Activated naive CD8-positive, alpha-beta T cell treated with anti-CD3 and anti-CD28 coated beads, Interleukin-2, amount 50 U/mL, for 16 hours (primary cell): Measurements from ENCODE around the gene ASH1L.
"Not testable (repeated sequence)": the region's sequence is repeated elsewhere in the genome, so short reads cannot be mapped to it uniquely, and the experiment has no call there.

ENCODE experiments used
- DNase-seq: peaks from one replicate; pipeline ENCODE4 v3.0.0-alpha.2; 2020; ENCODE audit warnings: low read depth, low spot score

Gene ASH1L, protein sequence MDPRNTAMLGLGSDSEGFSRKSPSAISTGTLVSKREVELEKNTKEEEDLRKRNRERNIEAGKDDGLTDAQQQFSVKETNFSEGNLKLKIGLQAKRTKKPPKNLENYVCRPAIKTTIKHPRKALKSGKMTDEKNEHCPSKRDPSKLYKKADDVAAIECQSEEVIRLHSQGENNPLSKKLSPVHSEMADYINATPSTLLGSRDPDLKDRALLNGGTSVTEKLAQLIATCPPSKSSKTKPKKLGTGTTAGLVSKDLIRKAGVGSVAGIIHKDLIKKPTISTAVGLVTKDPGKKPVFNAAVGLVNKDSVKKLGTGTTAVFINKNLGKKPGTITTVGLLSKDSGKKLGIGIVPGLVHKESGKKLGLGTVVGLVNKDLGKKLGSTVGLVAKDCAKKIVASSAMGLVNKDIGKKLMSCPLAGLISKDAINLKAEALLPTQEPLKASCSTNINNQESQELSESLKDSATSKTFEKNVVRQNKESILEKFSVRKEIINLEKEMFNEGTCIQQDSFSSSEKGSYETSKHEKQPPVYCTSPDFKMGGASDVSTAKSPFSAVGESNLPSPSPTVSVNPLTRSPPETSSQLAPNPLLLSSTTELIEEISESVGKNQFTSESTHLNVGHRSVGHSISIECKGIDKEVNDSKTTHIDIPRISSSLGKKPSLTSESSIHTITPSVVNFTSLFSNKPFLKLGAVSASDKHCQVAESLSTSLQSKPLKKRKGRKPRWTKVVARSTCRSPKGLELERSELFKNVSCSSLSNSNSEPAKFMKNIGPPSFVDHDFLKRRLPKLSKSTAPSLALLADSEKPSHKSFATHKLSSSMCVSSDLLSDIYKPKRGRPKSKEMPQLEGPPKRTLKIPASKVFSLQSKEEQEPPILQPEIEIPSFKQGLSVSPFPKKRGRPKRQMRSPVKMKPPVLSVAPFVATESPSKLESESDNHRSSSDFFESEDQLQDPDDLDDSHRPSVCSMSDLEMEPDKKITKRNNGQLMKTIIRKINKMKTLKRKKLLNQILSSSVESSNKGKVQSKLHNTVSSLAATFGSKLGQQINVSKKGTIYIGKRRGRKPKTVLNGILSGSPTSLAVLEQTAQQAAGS (N-terminal part only)

DNA sequence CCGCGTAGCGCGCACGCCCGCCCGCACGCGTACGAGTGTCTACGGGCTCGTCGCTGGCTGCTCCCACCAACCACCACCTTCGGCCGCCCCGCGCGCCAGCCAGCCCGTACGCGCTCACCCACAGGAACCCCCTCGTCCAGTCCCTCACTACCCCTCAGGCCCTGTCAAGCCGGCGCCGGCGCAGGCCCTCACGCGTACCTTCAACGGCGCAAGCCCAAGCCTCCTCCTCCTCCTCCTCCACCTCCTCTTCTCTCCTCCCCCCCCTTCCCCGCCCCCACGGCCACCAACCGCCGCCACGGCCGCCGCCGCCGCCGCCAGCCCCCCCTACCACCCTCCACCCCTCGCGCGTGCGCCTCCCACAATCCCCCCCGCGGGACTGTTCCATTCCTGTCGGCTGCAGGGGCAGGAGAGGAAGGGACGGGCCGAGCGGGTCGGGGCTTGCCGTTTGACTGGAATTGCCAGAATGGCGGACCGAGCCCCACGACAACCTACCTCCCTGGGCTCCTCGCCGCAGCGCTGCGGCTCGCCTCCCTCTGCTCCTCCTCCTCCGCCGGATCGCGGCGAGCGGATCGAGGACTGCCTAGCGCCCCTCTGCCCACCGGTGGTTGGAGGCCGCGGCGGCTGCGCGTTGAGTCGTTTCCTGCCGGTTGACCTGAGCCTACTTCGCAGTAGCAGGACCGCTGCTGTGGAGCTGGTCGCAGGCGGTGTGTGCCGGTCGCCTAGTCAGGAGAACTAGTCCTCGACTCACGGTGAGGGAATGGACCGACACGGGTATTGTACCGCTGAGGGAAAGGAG, at the start of gene ASH1L:
Gene ASH1L, minus strand, starts transcription at position 223 of the 796 bp plus-strand sequence. CDS start 41,284 bp downstream, outside the sequence.
- peak; percentile 92 for DNase-seq

DNA sequence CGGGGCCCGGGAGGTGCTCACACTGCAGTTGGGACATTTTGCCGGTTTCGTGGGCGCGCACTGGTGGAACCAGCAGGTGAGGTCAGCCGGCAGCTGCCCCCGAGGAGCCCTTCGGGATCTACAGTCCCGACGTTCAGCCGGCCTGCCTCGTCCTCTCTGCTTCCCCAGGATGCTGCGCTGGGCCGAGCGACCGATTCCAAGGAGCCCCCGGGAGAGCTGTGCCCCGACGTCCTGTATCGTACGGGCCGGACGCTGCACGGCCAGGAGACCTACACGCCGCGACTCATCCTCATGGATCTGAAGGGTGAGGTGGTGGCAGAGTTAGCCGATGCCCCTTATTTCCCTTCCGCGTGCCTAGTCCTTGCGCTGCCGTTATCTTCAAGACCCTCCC, 47.6 kb upstream of the ASH1L start:
- DNase-seq = not testable (repeated sequence)

DNA sequence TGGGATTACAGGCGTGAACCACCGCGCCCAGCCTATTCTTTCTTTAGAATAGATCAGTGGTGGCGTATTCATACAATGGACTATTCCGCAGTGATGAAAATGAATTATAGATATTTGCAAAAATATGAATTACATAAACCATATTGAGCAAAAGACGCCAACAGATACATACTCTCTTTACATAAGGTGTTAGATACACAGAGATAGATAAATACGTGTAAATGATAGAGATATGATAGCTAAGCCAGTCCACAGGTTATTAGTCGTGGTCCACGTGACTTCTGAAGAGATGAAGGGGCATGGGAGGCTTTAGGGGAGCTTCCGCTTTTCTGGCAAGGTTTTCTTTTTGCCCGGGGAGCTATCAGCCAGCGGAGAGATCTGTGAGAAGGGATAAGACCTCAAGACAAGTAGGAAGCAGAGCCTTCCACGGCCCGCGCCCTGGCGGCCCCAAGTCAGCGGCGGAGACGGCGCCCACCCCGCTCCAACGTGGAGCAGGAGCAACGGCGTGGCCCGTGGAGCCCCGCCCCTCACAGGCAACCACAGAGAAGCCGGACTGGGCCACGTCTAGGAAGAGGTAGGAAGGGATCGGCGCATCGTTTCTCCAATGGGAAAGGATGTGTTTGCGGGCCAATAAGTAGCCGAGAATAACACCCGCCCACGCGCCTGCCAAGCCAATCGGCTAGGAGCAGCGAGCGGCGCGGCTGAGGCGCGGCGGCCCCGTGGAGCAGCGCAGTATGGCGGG, 47.1 kb upstream of the ASH1L start, which contains the start of gene MSTO1:
Gene MSTO1, plus strand, starts transcription at position 704 of the 742 bp plus-strand sequence. Its CDS starts 31 bp downstream, at position 735.
- DNase-seq = peak; percentile 97

DNA sequence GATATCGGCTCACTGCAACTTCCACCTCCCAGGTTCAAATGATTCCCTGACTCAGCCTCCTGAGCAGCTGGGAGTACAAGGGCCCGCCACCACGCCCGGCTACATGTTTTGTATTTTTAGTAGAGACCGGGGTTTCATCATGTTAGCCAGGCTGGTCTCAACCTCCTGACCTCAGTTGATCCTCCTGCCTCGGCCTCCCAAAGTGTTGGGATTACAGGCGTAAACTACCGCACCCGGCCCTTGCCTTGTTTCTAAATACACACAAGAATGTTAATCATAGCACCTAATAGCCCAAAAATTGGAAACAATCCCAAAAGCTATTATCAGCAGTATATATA, 46.3 kb upstream of the ASH1L start:
- no peak for DNase-seq

DNA sequence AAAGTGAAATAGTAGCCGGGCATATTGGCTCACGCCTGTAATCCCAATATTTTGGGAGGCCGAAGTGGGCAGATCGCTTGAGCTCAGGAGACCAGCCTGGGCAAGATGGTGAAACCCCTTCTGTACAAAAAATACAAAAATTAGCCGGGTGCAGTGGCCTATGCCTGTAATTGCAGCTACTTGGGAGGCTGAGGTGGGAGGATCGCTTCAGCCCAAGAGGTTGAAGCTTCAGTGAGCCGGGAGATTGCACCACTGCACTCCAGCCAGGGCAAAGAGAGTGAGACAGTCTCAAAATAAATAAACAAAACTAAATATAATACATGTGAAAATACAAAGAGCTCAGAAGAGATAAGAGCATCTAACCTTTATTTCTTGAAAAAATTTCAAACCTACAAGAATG, 45.1 kb upstream of the ASH1L start:
- DNase-seq = no peak

DNA sequence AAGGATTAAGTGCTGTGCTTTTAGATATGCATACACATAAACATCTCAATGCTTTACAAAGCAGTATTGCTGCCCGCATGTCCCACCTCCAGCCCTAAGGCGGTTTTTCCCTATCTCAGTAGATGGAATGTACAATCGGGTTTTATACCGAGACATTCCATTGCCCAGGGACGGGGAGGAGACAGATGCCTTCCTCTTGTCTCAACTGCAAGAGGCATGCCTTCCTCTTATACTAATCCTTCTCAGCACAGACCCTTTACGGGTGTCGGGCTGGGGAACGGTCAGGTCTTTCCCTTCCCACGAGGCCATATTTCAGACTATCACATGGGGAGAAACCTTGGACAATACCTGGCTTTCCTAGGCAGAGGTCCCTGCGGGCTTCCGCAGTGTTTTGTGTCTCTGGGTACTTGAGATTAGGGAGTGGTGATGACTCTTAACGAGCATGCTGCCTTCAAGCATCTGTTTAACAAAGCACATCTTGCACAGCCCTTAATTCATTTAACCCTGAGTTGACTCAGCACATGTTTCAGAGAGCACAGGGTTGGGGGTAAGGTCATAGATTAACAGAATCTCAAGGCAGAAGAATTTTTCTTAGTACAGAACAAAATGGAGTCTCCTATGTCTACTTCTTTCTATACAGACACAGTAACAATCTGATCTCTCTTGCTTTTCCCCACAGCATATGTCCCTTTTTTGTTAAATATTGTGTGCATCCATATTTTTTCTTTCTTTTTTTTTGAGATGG, 37.4 kb upstream of the ASH1L start:
- not testable (repeated sequence) for DNase-seq

DNA sequence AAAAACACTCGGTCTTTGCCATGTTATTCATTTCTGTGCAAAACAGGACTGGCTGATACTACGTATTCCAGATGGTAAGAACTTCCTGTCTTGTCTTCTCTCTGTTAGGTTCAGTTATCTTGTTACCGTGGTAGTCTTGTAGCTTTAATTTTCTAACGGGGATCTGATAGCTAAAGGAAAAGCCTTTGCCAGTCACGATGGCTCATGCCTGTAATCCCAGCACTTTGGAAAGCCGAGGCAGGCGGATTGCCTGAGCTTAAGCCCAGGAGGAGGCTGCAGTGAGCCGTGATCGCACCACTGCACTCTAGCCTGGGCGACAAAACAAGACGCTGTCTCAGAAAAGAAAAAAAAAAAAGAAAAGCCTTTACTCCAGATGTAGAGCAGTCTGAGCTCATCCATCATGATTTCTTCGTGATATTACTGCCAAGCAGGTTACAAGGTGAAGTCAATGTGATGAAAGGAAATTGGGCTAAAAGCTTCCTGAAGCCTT, 36.3 kb upstream of the ASH1L start:
- DNase-seq = no peak

DNA sequence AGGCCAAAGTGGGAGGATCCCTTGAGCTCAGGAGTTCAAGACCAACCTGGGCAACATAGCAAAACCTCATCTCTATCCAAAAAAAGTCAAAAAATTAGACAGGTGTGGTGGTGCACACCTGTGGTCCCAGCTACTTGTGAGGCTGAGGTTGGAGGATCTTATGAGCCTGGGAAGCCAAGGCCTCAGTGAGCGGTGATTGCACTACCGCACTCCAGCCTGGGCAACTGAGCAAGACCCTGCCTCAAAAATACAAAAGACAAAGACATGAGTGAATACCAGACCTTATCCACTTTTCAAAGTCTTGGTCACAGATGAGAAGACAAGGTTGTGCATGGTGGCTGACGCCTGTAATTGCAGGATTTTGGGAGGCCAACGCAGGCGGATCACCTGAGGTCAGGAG, 34.3 kb upstream of the ASH1L start:
- DNase-seq = no peak

DNA sequence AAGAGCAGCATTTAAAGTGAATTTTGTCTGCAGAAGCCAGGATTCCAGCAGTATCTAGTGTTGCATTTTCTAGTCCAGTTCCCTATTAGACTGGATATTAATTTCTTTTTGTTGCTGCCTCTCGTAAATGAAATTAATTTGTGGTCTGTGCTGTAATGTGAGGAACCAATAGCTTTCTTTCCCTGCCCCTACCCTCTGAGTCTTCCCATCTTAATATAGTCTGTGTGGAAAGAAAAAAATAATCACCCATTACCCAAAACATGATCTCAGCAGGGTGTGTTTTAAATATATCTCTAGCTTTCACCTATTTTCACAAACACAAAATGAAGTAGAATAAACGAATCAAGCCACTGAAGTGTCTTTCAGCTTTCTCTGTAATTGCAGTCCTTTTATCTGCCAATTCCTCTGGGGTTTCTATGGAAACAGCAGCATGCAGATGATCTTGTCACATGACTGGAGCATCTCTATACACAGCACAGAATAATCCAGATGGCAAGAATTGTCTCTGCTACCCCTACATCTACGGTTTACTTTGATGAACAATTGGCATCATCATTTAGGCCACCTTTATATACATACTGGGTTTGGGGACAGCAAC, 33.4 kb upstream of the ASH1L start:
- DNase-seq = not testable (repeated sequence)

DNA sequence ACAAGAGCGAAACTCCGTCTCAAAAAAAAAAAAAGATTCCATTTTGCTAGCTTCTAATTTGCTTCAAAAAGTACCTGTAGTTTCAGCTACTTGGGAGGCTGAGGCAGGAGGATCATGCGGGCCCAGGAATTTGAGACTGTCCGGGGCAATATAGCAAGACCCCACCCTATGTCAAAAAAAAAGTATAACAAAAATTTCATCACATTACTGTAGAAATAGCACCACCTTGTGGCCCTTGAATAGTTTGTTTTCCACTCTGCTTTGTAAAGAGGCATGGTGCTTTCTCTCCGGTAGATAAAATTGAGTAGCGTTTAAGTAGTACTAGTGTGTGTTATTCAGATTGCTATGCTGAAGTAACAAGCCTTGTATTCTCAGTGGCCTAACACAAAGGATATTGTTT, 29.2 kb upstream of the ASH1L start:
- no peak for DNase-seq

DNA sequence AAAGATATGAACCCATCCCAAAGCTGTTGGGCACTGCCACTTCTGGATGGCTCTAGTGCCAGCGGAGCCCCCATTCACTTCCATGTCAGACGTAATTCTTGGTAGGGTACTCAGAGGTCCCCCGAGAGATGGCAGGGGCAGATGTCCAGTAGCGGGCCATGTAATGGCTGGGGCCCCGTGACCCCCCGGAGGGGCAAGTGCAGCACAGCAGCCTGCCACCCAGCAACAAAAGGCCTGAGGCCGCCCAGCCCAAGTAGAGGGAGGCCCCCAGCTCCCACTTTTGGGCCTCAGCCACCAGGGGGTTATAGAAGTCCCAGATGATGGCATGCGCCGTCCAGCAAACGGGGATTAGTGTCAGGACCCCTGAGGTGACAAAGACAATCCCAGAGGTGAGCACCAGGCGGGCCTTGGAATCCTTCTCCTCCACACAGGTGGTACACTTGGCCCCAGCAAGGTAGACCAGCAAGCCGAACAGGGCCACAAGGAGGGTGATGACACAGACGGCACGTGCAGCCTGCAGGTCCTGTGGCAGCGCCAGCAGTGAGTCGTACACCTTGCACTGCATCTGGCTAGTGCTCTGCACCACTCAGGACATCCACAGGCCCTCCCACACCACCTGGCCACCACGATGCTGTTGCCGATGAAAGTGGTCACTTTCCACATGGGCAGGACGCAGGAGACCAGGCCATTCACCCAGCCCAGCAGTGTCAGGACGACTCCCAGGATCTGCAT, 28.1 kb upstream of the ASH1L start:
- not testable (repeated sequence) for DNase-seq

DNA sequence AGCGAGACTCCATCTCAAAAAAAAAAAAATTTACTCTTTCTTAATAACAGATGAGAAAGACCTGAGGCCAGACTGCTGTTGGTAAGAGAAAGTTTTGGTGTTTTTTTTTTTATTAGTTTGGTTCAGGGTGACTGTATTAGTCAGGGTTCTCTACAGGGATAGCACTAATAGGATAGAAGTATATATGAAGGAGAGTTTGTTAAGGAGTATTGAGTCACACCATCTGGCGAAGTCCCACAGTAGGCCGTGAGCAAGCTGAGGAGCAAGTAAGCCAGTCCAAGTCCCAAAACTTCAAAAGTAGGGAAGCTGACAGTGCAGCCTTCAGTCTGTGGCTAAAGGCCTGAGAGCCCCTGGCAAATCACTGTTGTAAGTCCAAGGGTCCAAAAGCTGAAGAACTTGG, 26.7 kb upstream of the ASH1L start:
- DNase-seq = not testable (repeated sequence)

DNA sequence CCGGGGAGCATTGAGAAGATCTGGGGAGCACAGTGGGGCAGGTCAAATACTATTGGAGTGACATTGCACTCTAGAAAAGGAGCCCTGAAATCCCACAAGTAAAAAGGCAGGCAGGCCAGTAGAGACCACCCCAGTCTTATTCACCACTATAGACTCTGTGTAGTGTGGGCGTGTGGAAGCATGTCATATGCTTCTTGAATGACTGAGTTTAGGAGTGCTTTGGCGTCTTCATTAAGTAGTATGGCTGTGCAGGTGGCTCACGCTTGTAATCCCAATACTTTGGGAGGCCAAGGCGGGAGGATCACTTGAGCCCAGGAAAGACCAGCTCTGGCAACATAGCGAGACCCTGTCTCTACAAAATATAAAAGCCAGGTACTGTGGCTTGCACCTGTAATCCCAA, 21.2 kb upstream of the ASH1L start:
- DNase-seq = not testable (repeated sequence)

DNA sequence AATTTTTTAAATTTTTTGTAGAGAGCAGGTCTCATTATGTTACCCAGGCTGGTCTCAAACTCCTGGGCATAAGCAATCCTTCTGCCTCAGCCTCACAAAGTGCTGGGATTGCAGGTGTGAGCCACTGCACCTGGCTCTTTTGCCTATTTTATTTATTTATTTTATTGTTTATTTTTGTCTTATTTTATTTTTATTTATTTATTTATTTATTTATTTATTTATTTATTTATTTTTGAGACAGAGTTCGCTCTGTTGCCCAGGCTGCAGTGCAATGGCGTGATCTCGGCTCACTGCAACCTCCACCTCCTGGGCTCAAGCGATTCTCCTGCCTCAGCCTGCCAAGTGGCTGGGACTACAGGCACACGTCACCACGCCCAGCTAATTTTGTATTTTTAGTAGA, 13.0 kb upstream of the ASH1L start:
- DNase-seq = not testable (repeated sequence)

DNA sequence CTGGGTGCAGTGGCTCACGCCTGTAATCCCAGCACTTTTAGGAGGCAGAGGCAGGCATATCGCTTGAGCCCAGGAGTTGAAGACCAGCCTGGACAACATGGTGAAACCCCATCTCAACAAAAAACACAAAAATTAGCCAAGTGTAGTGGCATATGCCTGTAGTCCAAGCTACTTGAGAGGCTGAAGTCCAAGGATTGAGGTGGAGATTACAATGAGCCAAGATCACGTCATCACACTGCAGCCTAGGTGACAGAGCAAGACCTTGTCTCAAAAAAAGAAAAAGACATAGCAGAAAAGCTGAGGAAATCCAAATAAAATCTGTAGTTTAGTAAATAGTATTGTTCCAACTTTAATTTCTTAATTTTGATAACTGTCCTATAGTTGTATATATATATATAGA, 11.5 kb upstream of the ASH1L start:
- DNase-seq = no peak

DNA sequence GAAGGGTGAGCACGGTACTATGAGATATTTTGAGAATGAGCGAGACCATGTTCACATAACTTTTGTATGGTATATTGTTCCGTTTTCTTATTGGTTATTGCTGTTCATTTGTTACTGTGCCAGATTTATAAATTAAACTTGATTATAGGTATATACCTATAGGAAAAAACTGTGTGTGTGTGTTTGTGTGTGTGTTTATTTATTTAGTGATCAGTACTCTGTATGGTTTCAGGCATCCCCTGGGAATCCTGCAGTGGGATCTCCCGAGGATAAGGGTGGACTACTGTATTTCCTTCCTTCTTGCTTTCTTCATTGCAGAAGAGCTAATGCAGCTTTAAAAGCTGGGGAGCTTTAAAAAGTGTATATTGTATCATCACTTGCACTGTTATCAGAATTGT, 8.0 kb upstream of the ASH1L start:
- no peak for DNase-seq

DNA sequence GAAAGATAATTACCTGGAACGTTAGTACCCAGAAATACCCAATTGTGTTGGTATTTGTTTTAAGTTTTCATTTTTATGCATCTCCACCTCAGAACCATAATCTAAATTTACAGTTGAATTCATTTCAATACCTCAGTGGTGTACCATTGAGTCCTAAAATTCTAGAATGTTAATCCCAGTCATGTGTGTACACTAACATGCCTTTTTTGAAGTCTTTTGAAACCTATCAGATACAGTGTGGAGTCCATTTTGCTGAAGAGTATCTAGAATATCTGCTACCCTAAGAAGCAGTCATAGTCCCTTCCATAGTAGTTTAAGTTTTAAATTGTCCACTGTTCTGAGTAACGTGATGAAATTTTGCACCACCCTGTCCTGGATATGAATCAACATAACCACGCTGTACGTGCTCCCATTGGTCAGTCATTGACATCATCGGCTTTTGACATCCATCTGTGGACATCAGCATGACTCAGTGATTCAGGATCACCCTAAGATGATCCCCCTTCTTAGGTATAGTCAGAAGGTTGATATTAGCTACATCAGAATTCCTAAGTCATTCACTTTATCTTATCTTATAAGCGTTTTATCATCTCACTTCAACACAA, 7.5 kb upstream of the ASH1L start:
- DNase-seq = no peak

DNA sequence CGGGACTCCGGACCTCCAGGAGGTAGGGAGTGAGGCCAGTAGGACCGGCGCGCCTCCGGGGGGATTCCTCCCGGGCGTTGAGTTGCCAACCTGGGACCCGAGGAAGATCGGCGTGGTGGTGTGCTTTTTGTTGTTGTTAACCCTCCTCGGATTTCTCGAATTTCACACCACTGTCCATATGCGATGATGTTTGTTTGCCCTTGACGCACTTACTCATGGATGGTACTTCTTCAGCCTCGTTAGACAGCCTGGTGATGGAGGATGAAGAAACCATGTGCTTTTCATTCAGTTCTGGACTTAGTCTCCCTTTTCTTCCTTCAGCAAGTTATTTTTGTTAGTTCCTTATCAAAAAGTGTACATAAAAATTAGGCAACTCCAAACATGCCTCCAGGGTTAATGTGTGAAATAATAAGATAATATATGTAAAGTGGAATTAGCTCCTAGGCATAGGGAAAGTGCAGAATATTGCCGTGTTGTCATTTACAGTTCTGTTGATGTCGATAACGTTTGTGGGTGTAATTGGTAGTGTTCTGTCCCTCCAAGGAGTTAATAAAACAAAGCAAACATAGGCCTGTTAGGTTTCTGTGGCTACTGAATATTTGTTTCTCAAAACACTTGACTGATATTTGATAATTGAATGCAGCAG, 897 bp upstream of the ASH1L start:
- not testable (repeated sequence) for DNase-seq
